ENCODE measurements around the gene LRRC8D. TPM values are rescaled to one million over a fixed set of nuclear protein-coding genes. Genes with fewer than 3 reads are reported as not detected.
"Not testable (repeated sequence)": the region's sequence is repeated elsewhere in the genome, so short reads cannot be mapped to it uniquely, and the experiment has no call there.

LRRC8D gene
- total RNA-seq, 1 donor from 2014 or later: 6.8 TPM

GRCh38 chr1:89966656-89967055 is 145.8 kb downstream of the LRRC8D start:
- no peak for DNase-seq
- no peak for ATAC-seq
- intact Hi-C loops (cut with micrococcal nuclease): no loop called here

DNA sequence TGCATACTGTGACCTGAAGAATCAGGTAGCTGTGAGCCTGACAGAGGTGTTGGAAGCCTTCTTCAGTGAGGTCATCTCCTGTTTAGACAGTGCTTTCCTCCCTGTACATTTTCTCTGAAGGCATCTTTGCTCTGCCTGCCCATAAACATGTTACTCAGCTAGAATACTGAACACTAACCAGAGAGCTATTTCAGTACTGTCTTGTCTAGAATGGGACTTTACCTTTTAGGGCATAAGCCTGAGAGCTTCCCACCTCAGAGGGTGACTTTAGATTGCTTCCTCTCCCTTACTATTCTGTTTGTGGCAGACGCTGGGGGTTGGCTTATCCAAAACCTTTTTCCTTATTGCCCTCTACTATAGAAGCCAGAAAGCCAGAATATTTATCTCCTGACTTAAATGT is 150.8 kb downstream of the LRRC8D start:
- ATAC-seq: no peak
- no peak for DNase-seq
- intact Hi-C loops (cut with micrococcal nuclease): no loop called here

GRCh38 chr1:89972024-89972423 is 151.2 kb downstream of the LRRC8D start:
- DNase-seq (no peak), ATAC-seq (no peak)
- intact Hi-C loops (cut with micrococcal nuclease): no loop called here

- DNase-seq (no peak), ATAC-seq (no peak)
- intact Hi-C loops (cut with micrococcal nuclease): no loop called here
Measured at GRCh38 chr1:89973471-89974127, 152.8 kb downstream of the LRRC8D start.

- DNase-seq: no peak
- ATAC-seq: no peak
- intact Hi-C loops (cut with micrococcal nuclease): no loop called here
Measured at GRCh38 chr1:89974256-89974655, 153.4 kb downstream of the LRRC8D start.

- DNase-seq (no peak), ATAC-seq (no peak)
- intact Hi-C loops (cut with micrococcal nuclease): no loop called here
Measured at GRCh38 chr1:89974696-89975470, 154.1 kb downstream of the LRRC8D start.

DNA sequence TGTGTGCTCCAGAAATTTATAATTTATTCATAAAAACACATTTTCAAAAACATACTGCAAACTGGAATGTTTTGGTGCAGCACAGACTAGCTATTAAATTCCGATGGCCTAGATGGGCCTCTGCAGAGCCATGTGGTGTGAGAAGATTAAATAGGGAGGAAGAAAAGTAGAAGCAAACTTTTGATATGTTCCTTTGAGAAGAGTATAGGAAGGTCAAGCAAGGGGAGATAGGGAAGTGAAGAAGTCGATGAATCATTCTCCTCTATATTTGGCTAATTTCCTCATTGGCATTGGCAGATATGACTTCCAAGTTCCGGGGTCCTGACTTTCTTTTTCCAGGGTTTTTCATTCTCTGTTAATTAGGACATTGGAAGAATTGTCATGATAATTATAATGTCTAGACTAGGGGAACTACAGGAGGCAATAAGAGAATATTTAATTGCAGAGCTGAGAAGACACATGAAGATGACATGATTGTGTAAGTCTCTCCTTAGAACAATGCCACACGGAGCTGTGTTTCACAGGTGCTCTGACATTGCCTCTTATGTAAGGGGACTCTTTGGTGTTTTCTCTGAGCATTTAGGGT is 154.8 kb downstream of the LRRC8D start:
- ATAC-seq (peak; percentile 15), DNase-seq (no peak)
- intact Hi-C loops (cut with micrococcal nuclease): no loop called here

- ATAC-seq (no peak), DNase-seq (no peak)
- intact Hi-C loops (cut with micrococcal nuclease): no loop called here
Measured at GRCh38 chr1:89978755-89979154, 157.9 kb downstream of the LRRC8D start.

GRCh38 chr1:89980605-89981004 is 159.8 kb downstream of the LRRC8D start:
- intact Hi-C loops (cut with micrococcal nuclease): no loop called here
- DNase-seq (no peak), ATAC-seq (peak; percentile 63)

- ATAC-seq; intact Hi-C loops (cut with micrococcal nuclease); DNase-seq: not testable (repeated sequence)
Measured at GRCh38 chr1:89982846-89983245, 162.0 kb downstream of the LRRC8D start.

DNA sequence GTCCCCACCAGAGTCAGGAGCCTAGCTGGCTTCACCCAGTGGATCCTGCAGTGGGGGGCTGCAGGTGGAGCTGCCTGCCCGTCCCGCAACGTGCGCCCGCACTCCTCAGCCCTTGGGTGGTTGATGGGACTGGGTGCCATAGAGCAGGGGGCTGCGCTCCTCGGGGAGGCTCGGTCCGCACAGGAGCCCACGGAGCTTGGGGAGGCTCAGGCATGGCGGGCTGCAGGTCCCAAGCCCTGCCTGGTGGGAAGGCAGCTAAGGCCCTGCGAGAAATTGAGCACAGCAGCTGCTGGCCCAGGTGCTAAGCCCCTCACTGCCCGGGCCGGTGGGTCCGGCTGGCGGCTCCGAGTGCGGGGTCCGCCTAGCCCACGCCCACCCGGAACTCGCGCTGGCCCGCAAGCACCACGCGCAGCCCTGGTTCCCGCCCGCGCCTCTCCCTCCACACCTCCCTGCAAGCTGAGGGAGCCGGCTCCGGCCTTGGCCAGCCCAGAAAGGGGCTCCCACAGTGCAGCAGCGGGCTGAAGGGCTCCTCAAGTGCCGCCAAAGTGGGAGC is 163.8 kb downstream of the LRRC8D start:
- intact Hi-C loops (cut with micrococcal nuclease): loop anchor here (5.0 kb wide), 1 partner anchor 462 kb away; the partner anchor contains the start of gene LRRC8B

DNA sequence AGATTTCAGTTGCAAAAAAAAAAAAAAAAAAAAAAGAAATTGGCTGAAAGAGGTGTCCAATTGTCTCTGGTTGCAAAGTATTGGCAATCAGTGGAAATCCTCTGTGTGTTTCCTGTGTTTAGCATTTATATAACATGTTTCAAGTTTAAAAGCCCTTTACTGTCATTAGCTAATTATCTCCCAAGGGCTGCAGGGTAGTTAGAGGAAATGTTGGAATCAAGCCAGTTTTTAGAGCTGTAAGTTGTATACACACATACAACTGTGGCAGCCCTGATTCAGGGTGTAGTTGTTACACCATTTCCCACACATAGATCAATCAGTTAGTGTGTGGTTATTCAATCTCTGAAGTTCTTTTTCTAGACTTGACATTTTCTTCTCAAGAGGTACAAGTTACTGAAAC is 165.2 kb downstream of the LRRC8D start:
- ATAC-seq (no peak), DNase-seq (no peak)
- intact Hi-C loops (cut with micrococcal nuclease): loop anchor here (2.0 to 5.0 kb wide), 2 partner anchors 181 to 464 kb away; partner anchors contain the start of gene LRRC8B

More for the DNA sequence above, 163.8 kb downstream of the LRRC8D start:
- not testable (repeated sequence) for DNase-seq, ATAC-seq

Other genes with a start within 250 kb of the LRRC8D start
- 6.8 TPM for gene LRRC8C, start 187.9 kb upstream of the LRRC8D start, total RNA-seq
- gene ZNF326, start 174.1 kb downstream of the LRRC8D start, total RNA-seq: 17.0 TPM